ENCODE results near the gene AMZ2.

GRCh38 chr17:68290268-68290954 lies 42.6 kb downstream of the AMZ2 start:
- TF ChIP-seq EZH2 (IDR thresholded peaks at IDR 0.05; ENCODE audit: low read depth) (no peak), CTCF (conservative IDR thresholded peaks at IDR 0.05) (no peak)
